ENCODE results near the gene FLII. TPM values are rescaled to one million over a fixed set of nuclear protein-coding genes. Genes with fewer than 3 reads are reported as not detected.
"Not testable (repeated sequence)": the region's sequence is repeated elsewhere in the genome, so short reads cannot be mapped to it uniquely, and the experiment has no call there.

The FLII gene
- total RNA-seq (2021) (430 and 434 TPM in 2 replicates), Bru-seq, nascent RNA (percentile 84 among the genes with signal in this experiment), BruChase-seq, experiment 1, labeled RNA remaining after a 2-hour chase (percentile 94 among the genes with signal in this experiment), BruChase-seq, experiment 2, labeled RNA remaining after a 6-hour chase (percentile 97 among the genes with signal in this experiment)
- long read RNA-seq, full-length matches to known transcripts = 122 of 526 reads
- long read RNA-seq, partial matches to known transcripts = 40 of 526 reads
- long read RNA-seq, other reads (novel, unspliced or antisense) = 364 of 526 reads

DNA sequence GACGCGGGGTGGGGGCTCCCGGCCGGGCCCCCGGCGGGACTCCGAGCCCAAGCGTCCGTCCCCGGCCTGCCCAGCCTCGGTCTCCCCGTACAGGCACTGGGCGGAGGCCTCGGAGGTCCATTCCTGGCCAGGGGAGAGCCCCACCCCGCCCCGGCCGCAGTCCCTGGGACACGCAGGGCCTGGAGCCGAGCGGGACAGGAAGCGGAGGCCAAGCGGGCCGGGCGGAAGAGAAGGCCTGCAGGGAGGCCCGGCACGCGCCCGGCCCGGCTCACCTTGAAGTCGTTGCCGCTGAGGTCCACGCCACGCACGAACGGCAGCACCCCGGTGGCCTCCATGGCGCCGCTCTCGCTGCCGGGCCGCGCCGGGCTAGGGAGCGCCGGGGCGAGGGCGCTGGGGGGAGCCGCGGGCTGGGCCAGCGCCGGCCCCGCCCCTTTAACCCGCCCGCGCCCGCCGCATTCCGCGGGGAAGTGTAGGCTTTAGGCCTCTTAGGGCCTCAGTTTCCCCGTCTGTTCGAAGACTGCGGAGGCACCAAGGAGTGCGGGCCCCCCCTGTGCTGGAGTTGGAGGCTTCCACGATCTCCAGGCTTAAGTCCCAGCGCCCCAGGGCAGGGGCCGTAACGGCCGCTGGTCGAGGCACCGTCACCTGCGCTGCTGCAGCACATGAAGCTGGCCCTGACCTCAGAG, at the start of gene FLII:
Gene FLII, minus strand, starts transcription at position 383 of the 683 bp plus-strand sequence. Its CDS starts 48 bp downstream, at position 335.
- Histone ChIP-seq H4K20me1 (ENCODE audit: insufficient read depth) (peaks cover 33% of the 10 kb centered on the region), H3K4me1 (replicated peaks; ENCODE audit: insufficient read depth) (peaks cover 39% of the 10 kb centered on the region), H3K36me3 (ENCODE audit: low read depth) (peaks cover 28% of the 10 kb centered on the region), H3K27me3 (ENCODE audit: insufficient read depth, low read depth) (no peaks in the 10 kb centered on the region), H3K79me2 (ENCODE audit: low read depth) (peaks cover 58% of the 10 kb centered on the region), H3K4me2 (peak within 1 kb of the TSS; percentile 98), H3F3A (ENCODE audit: insufficient read depth, low read depth) (peaks cover 51% of the 10 kb centered on the region), H3K4me3 (peak within 1 kb of the TSS; percentile 84), H3K9me2 (ENCODE audit: insufficient read depth) (no peaks in the 10 kb centered on the region), H3K27ac (peak within 1 kb of the TSS; percentile 96), H2AFZ (peak within 1 kb of the TSS; percentile 72), H3K9me3 (ENCODE audit: insufficient read depth, low read depth) (no peaks in the 10 kb centered on the region)
- CTCF ChIA-PET = no interaction called here
- no peak for TF ChIP-seq EZH2 (IDR thresholded peaks at IDR 0.05; ENCODE audit: low read depth)
- TF ChIP-seq, protein P1, sequence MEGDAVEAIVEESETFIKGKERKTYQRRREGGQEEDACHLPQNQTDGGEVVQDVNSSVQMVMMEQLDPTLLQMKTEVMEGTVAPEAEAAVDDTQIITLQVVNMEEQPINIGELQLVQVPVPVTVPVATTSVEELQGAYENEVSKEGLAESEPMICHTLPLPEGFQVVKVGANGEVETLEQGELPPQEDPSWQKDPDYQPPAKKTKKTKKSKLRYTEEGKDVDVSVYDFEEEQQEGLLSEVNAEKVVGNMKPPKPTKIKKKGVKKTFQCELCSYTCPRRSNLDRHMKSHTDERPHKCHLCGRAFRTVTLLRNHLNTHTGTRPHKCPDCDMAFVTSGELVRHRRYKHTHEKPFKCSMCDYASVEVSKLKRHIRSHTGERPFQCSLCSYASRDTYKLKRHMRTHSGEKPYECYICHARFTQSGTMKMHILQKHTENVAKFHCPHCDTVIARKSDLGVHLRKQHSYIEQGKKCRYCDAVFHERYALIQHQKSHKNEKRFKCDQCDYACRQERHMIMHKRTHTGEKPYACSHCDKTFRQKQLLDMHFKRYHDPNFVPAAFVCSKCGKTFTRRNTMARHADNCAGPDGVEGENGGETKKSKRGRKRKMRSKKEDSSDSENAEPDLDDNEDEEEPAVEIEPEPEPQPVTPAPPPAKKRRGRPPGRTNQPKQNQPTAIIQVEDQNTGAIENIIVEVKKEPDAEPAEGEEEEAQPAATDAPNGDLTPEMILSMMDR (conservative IDR thresholded peaks at IDR 0.05) = no peak
- POLR2A ChIA-PET (ENCODE audit: unreplicated experiment) = interaction anchor here (0.6 kb wide), 2 partner anchors 11 to 153 kb away, joined by 4 to 5 read pairs; no protein-coding TSS in a partner anchor
- intact Hi-C loops (cut with micrococcal nuclease; ENCODE audit: unreplicated experiment) = loop anchor here (2.0 kb wide), 1 partner anchor 76 kb away; the partner anchor contains the start of gene ALKBH5
- DNase-seq = peak; percentile 62 to 63
- BruUV-seq (replicated peaks) = no TSS peak

DNA sequence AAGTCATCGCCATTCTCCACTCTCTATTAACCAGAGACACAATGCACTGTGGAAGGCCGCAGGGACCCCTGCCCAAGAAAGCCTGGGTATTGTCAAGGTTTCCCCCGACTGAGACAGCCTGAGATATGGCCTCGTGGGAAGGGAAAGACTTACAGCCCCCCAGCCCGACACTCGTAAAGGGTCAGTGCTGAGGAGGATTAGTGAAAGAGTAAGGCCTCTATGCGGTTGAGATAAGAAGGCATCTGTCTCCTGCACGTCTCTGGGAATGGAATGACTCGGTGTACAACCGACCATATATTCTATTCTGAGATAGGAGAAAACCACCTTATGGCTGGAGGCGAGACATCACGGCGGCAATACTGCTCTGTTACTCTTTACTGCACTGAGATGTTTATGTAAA, 44.7 kb upstream of the FLII start:
- BruUV-seq (replicated peaks); H3K9me3 ChIP-seq (ENCODE audit: insufficient read depth, low read depth); intact Hi-C loops (cut with micrococcal nuclease; ENCODE audit: unreplicated experiment); H3K79me2 ChIP-seq (ENCODE audit: low read depth); H3K4me1 ChIP-seq (replicated peaks; ENCODE audit: insufficient read depth); POLR2A ChIA-PET (ENCODE audit: unreplicated experiment); H3K4me3 ChIP-seq; H3K4me2 ChIP-seq; H2AFZ ChIP-seq; H3K27ac ChIP-seq; CTCF ChIA-PET; H3K27me3 ChIP-seq (ENCODE audit: insufficient read depth, low read depth); DNase-seq; H3F3A ChIP-seq (ENCODE audit: insufficient read depth, low read depth); H3K9me2 ChIP-seq (ENCODE audit: insufficient read depth); H4K20me1 ChIP-seq (ENCODE audit: insufficient read depth): not testable (repeated sequence)
- peaks cover 29% of the 10 kb centered on the region for H3K36me3 ChIP-seq (ENCODE audit: low read depth)

DNA sequence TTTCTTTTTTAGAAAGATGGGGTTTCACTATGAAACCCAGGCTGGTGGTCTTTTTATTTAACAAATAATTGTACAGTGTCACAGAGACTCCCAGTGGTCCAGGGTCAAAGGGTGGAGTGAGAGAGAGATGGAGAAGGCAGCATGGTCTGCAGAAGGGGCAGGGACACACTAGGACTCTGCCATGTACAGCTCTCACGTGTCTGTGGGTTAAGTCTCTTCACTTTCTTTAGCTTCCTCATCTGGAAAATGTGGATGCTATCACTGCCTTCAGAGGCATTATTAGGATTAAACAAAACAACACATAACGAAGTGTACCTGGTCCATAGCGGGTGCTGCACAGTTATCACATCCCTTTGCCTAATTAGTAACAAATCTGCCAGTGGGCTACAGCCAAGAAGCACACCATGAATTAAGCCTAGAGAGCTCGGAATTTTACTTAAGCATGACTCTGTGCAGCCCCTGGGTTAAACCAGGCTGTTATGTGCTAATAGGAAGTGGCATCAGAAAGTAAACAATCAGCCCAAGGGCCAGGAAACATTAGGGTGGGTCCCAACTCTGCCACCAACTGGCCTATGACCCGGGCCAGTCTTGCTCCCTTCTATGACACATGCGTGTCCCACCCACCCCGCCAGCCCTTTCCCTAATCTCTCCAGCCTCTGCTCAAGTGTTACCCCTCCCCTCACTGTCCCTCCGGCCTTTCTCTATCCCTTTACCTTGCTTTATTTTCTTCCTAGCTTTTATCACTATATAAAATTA, 42.4 kb upstream of the FLII start:
- no peaks in the 10 kb centered on the region for H3K27me3 ChIP-seq (ENCODE audit: insufficient read depth, low read depth)
- H3K79me2 ChIP-seq (ENCODE audit: low read depth) = no peaks in the 10 kb centered on the region
- H3K27ac ChIP-seq = no peak overlapping the region
- TF ChIP-seq, protein P1 (conservative IDR thresholded peaks at IDR 0.05) = no peak
- no peak for TF ChIP-seq EZH2 (IDR thresholded peaks at IDR 0.05; ENCODE audit: low read depth)
- no peaks in the 10 kb centered on the region for H3K9me2 ChIP-seq (ENCODE audit: insufficient read depth)
- H3K4me2 ChIP-seq = no peak overlapping the region
- H3K4me3 ChIP-seq = no peak overlapping the region
- ChIA-PET CTCF (no interaction called here), POLR2A (ENCODE audit: unreplicated experiment) (no interaction called here)
- H3K9me3 ChIP-seq (ENCODE audit: insufficient read depth, low read depth) = no peaks in the 10 kb centered on the region
- H3K4me1 ChIP-seq (replicated peaks; ENCODE audit: insufficient read depth) = no peaks in the 10 kb centered on the region
- 0 out of 2 replicates have a peak, but pooled peaks cover 18% of the 10 kb centered on the region for H3K36me3 ChIP-seq (ENCODE audit: low read depth)
- H4K20me1 ChIP-seq (ENCODE audit: insufficient read depth) = 0 out of 2 replicates have a peak, but pooled peaks cover 3% of the 10 kb centered on the region
- intact Hi-C loops (cut with micrococcal nuclease; ENCODE audit: unreplicated experiment) = no loop called here
- DNase-seq = no peak
- no peak overlapping the region for H2AFZ ChIP-seq
- H3F3A ChIP-seq (ENCODE audit: insufficient read depth, low read depth) = peaks cover 8% of the 10 kb centered on the region; the same call in 1 of the 2 replicates
- BruUV-seq (replicated peaks) = no TSS peak

DNA sequence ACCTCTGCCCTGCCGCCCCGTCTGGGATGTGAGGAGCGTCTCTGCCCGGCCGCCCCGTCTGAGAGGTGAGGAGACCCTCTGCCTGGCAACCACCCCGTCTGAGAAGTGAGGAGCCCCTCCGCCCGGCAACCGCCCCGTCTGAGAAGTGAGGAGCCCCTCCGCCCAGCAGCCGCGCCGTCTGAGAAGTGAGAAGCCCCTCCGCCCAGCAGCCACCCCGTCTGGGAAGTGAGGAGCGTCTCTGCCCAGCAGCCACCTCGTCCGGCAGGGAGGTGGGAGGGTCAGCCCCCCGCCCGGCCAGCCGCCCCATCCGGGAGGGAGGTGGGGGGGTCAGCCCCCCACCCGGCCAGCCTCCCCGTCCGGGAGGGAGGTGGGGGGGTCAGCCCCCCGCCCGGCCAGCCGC, 39.5 kb upstream of the FLII start:
- H3K27ac ChIP-seq; H3K9me3 ChIP-seq (ENCODE audit: insufficient read depth, low read depth); H3K9me2 ChIP-seq (ENCODE audit: insufficient read depth); H4K20me1 ChIP-seq (ENCODE audit: insufficient read depth); BruUV-seq (replicated peaks); POLR2A ChIA-PET (ENCODE audit: unreplicated experiment); H3F3A ChIP-seq (ENCODE audit: insufficient read depth, low read depth); H3K79me2 ChIP-seq (ENCODE audit: low read depth); H2AFZ ChIP-seq; H3K27me3 ChIP-seq (ENCODE audit: insufficient read depth, low read depth); H3K4me2 ChIP-seq; CTCF ChIA-PET; H3K4me1 ChIP-seq (replicated peaks; ENCODE audit: insufficient read depth); DNase-seq; H3K4me3 ChIP-seq; intact Hi-C loops (cut with micrococcal nuclease; ENCODE audit: unreplicated experiment): not testable (repeated sequence)
- H3K36me3 ChIP-seq (ENCODE audit: low read depth) = 0 out of 2 replicates have a peak, but pooled peaks cover 18% of the 10 kb centered on the region
